Loucy (cell line): ENCODE results near the gene TOMT.

Experiments
- H2AFZ ChIP-seq: fragments of 200-600 bp; sonication (generic); 2 replicates; pipeline ENCODE4 v1.6.0; 2016; ENCODE audit warnings: antibody characterized with exemption, mild to moderate bottlenecking, low read length, moderate library complexity
- H3F3A ChIP-seq: fragments of 200-600 bp; 2 replicates; pipeline ENCODE4 v1.6.0; 2016; ENCODE audit warnings: antibody characterized with exemption, low read depth, mild to moderate bottlenecking
- H3K27me3 ChIP-seq: fragments of 200-600 bp; sonication (generic); 2 replicates; pipeline ENCODE4 v1.6.1; 2014; ENCODE audit warnings: low read length, mild to moderate bottlenecking; ENCODE audit not compliant: insufficient read depth, poor library complexity, severe bottlenecking
- H3K36me3 ChIP-seq: fragments of 200-600 bp; sonication (generic); 2 replicates; pipeline ENCODE4 v1.6.1; 2016; ENCODE audit warnings: low read length; ENCODE audit not compliant: insufficient read depth
- H3K4me1 ChIP-seq: fragments of 200-600 bp; sonication (generic); 2 replicates; pipeline ENCODE4 v1.5.1; 2014; ENCODE audit warnings: low read length, mild to moderate bottlenecking; ENCODE audit not compliant: insufficient read depth, poor library complexity, severe bottlenecking
- H3K4me2 ChIP-seq: fragments of 200-600 bp; sonication (generic); 2 replicates; pipeline ENCODE4 v1.6.0; 2014; ENCODE audit warnings: antibody characterized with exemption, low read length, low read depth, mild to moderate bottlenecking; ENCODE audit not compliant: poor library complexity, severe bottlenecking
- H3K4me3 ChIP-seq: fragments of 200-600 bp; sonication (generic); 2 replicates; pipeline ENCODE4 v1.5.1; 2014; ENCODE audit warnings: low read length, mild to moderate bottlenecking, mixed read lengths; ENCODE audit not compliant: poor library complexity, severe bottlenecking
- H3K79me2 ChIP-seq: fragments of 200-600 bp; sonication (generic); 2 replicates; pipeline ENCODE4 v1.6.1; 2014; ENCODE audit warnings: low read length; ENCODE audit not compliant: insufficient read depth
- H3K9ac ChIP-seq: fragments of 200-600 bp; sonication (generic); 2 replicates; pipeline ENCODE4 v1.6.0; 2014; ENCODE audit warnings: mild to moderate bottlenecking, low read depth, low read length, moderate library complexity; ENCODE audit not compliant: poor library complexity, severe bottlenecking
- H3K9me2 ChIP-seq: fragments of 200-600 bp; sonication (generic); replicated peaks from 2 replicates; pipeline ENCODE4 v1.6.1; 2016; ENCODE audit warnings: low read depth, low read length, mixed read lengths
- H3K9me3 ChIP-seq: fragments of 200-600 bp; sonication (generic); 2 replicates; pipeline ENCODE4 v1.6.1; 2014; ENCODE audit warnings: mild to moderate bottlenecking, antibody characterized with exemption, low read length, low read depth; ENCODE audit not compliant: insufficient read depth
- H4K20me1 ChIP-seq: fragments of 200-600 bp; sonication (generic); 2 replicates; pipeline ENCODE4 v1.6.0; 2014; ENCODE audit warnings: antibody characterized with exemption, low read length, mild to moderate bottlenecking; ENCODE audit not compliant: insufficient read depth, poor library complexity, severe bottlenecking
- EZH2phosphoT487 ChIP-seq: fragments of 200-600 bp; IDR thresholded peaks from 2 replicates; pipeline ENCODE4 v1.6.1; 2018; ENCODE audit warnings: antibody characterized with exemption, mild to moderate bottlenecking, moderate library complexity, borderline replicate concordance
- TF ChIP-seq, protein P1 (sequence below): fragments of 200-600 bp; sonication (generic); conservative IDR thresholded peaks from 2 replicates; pipeline ENCODE4 v1.5.1; 2014; ENCODE audit warnings: mild to moderate bottlenecking, antibody characterized with exemption, low read length

The TOMT gene

DNA sequence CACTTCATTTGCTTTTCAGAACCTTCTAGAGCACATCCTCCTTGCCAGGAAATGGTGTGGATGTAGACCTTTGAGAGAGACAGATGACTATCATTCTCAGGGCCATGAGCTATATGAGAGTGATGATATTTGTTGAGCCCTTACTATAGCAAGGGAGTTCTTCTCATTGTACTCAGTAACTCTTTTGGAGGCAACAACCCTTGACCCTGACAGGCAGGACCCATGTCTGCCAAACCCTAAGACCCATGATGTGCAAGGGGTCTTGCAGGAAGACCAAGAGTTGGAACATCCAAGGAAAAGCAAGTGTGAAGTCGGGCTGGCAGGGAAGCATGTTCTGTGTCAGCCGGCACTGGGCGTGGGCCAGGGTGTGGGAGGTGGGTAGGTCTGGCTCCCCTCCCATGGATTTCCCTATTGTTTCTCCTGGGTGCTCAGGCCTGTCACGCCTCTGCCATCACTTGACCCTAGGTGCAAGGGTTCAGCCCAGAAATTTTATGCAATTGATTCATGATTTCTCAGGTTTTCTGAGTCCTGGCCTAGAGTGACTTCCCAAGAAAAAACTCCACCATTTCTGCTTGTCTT is 31.0 kb downstream of the TOMT start:
- Histone ChIP-seq H3K4me1 (no peaks in the 10 kb centered on the region), H3K27me3 (no peaks in the 10 kb centered on the region), H3K79me2 (no peaks in the 10 kb centered on the region), H2AFZ (no peak overlapping the region), H3K9me2 (no peaks in the 10 kb centered on the region), H3K4me3 (no peak overlapping the region), H3K4me2 (no peak overlapping the region), H3K9ac (no peak overlapping the region), H4K20me1 (no peaks in the 10 kb centered on the region), H3F3A (no peaks in the 10 kb centered on the region), H3K36me3 (no peaks in the 10 kb centered on the region), H3K9me3 (no peaks in the 10 kb centered on the region)
- TF ChIP-seq, protein P1, sequence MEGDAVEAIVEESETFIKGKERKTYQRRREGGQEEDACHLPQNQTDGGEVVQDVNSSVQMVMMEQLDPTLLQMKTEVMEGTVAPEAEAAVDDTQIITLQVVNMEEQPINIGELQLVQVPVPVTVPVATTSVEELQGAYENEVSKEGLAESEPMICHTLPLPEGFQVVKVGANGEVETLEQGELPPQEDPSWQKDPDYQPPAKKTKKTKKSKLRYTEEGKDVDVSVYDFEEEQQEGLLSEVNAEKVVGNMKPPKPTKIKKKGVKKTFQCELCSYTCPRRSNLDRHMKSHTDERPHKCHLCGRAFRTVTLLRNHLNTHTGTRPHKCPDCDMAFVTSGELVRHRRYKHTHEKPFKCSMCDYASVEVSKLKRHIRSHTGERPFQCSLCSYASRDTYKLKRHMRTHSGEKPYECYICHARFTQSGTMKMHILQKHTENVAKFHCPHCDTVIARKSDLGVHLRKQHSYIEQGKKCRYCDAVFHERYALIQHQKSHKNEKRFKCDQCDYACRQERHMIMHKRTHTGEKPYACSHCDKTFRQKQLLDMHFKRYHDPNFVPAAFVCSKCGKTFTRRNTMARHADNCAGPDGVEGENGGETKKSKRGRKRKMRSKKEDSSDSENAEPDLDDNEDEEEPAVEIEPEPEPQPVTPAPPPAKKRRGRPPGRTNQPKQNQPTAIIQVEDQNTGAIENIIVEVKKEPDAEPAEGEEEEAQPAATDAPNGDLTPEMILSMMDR = no peak
- TF ChIP-seq EZH2phosphoT487 = no peak

DNA sequence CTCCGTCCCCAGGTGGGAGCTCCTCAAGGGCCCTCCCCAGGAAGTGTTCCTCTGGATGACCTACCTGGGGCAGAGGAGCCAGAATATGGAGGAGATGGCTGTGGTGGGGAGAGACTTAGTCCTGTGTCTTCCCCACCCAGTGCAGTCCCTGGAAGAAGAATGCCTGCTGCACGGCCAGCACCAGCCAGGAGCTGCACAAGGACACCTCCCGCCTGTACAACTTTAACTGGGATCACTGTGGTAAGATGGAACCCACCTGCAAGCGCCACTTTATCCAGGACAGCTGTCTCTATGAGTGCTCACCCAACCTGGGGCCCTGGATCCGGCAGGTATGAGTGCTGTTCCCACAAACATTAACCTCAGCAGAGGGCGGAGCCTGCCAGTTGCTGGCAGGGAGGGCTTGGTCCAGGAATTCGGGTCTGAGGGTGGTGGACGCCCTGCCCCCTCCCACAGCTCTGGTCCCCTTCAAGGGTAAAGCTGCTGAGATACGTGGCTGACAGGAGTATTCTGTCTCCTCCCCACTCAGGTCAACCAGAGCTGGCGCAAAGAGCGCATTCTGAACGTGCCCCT is 33.2 kb downstream of the TOMT start:
- Histone ChIP-seq H3K9ac (no peak overlapping the region), H2AFZ (no peak overlapping the region), H3K79me2 (no peaks in the 10 kb centered on the region), H3F3A (no peaks in the 10 kb centered on the region), H3K27me3 (no peaks in the 10 kb centered on the region), H3K4me2 (no peak overlapping the region), H3K36me3 (no peaks in the 10 kb centered on the region), H3K9me3 (no peaks in the 10 kb centered on the region), H3K4me3 (no peak overlapping the region), H4K20me1 (no peaks in the 10 kb centered on the region), H3K9me2 (no peaks in the 10 kb centered on the region), H3K4me1 (no peaks in the 10 kb centered on the region)
- TF ChIP-seq, protein P1 = no peak

DNA sequence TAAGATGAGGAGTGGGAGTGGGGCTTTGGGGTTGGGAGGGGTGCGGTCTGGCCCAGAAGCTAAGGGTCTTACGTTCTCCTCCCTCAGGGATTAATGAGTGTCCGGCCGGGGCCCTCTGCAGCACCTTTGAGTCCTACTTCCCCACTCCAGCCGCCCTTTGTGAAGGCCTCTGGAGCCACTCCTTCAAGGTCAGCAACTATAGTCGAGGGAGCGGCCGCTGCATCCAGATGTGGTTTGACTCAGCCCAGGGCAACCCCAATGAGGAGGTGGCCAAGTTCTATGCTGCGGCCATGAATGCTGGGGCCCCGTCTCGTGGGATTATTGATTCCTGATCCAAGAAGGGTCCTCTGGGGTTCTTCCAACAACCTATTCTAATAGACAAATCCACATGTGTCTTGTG is 33.8 kb downstream of the TOMT start:
- H3K79me2 ChIP-seq = no peaks in the 10 kb centered on the region
- no peaks in the 10 kb centered on the region for H3K9me3 ChIP-seq
- no peak overlapping the region for H3K9ac ChIP-seq
- H3K36me3 ChIP-seq = no peaks in the 10 kb centered on the region
- no peak overlapping the region for H2AFZ ChIP-seq
- no peak overlapping the region for H3K4me3 ChIP-seq
- H3F3A ChIP-seq = no peaks in the 10 kb centered on the region
- H3K27me3 ChIP-seq = no peaks in the 10 kb centered on the region
- no peak for TF ChIP-seq EZH2phosphoT487
- TF ChIP-seq, protein P1 = no peak
- H3K4me1 ChIP-seq = no peaks in the 10 kb centered on the region
- no peaks in the 10 kb centered on the region for H3K9me2 ChIP-seq
- no peak overlapping the region for H3K4me2 ChIP-seq
- no peaks in the 10 kb centered on the region for H4K20me1 ChIP-seq
